NCI-H2171 treated with DMSO at 0.1 percent for 48 hours (cell line): ENCODE results near the gene IL17D.
A peak's percentile ranks its signal among the peaks of the same experiment; 100 is the strongest.

Source experiments
- DNase-seq: peaks from one replicate; lab custom pipeline; 2025; lab: John Stamatoyannopoulos, UW

The IL17D gene

DNA sequence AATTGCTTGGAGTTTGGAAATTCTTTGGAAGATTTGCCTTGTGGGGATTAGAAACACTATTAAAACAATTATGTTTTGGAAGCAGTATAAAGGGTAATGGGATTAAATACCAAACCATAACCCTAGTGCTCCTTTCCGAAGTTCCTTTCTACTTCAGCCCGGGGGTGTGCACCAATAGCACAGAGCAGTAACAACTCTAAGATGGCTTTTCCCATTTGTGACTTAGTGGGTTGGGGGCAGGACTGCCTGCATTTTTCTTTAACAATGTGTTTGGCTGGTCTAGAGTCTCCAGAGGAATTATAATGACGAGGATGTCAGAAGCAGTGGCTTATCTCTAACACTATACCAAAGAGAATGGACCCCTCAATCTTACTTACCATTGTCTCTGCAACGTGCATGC, 11.9 kb upstream of the IL17D start:
- DNase-seq = no peak

DNA sequence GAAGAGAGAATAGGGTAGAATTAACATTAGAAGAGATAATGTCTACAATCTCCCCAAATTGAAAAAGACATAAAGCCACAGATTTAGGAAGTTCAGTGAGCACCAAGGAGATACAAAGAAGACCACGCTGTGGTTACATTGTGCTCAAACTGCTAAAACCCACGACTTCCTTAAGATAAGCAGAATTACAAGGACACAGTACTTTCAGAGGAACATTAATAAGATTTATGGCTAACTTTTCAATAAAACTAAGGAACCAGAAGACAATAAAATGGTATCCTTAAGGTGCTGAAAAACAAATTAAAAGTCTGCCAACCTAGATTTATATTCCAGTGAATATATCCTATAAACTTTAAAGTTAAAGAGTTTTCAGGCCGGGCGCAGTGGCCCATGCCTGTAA, 7.4 kb upstream of the IL17D start:
- no peak for DNase-seq

GRCh38 chr13:20699715-20700114, 3.8 kb upstream of the IL17D start:
- DNase-seq = no peak

DNA sequence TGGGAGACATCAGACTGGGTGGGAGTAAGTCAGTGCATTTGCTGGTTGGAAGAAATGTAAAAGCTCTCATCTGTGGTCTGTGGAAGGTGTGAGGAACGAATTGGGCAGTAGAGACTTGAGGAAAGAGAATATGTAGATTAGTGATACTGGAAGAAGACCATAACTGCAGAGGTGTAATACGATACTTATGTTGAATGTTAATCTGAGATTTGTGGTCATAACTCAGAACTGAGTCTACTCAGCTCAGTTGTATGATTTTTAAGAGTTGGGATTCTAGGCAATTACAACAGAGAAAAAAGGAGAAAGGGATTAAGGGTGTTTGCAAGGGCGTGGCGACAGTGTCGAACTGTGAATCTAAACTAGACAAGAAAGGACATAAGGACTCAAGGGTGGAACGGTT, 3.2 kb upstream of the IL17D start:
- DNase-seq = no peak

DNA sequence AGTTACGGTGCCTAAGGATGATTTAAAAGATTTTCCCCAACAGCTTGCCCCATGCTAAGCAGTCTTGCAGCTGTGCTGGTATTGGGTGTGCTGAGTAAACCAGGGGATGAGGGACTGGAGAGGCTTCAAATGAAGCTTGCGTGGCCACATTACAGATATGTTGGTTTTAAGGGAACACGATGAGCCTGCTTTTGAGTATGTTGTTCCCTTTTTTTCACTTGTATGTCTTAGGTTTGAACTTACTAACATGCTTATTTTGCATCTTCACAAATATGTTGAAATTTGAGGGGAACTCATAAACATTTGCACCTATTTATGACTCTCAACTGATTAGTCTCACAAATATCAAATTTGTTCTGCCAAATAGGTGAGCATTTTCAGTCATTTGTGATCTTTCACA, 2.0 kb upstream of the IL17D start:
- no peak for DNase-seq

DNA sequence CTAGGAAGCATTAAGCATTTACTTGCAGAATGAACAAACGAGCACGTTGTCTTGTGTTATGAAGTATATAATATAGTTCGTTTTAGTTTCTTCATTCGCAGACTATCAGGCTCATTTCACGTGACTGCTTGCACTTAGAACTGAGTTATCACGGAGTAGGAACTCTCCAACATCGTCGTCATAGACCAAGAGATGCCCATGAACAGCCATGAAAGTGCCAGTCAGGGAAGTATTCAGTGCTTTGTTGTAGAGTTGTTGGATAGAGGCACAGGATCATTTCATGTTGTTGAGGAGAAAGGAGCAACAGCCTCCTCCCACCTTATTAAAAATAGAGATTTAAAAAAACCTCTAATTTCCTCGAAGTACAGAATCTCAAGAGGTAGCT, 977 bp upstream of the IL17D start:
- DNase-seq = no peak

- peak; percentile 63 for DNase-seq
Measured at GRCh38 chr13:20703780-20704458, 420 bp downstream of the IL17D start.

GRCh38 chr13:20704459-20705069, 1.1 kb downstream of the IL17D start:
- no peak for DNase-seq

DNA sequence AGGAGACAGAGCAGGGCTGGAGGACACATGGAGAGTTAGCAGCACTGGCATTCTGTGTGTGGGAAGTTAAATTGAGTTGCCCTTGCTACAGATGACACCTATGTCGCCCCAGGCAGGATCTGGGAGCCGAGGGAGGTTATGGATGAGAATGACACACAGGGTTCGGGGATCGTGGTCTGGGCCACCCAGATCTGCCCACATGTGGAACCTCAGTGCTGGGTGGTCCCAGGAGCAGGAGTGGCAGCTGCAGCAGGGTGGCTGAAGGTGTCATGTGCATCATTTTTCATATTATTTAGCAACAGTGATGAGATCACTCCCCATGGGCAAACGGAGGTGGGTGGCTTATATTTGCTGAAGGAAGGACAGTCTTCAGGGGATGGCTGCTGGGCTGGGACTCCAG, 3.2 kb downstream of the IL17D start:
- no peak for DNase-seq

- no peak for DNase-seq
Measured at GRCh38 chr13:20708216-20708615, 4.7 kb downstream of the IL17D start.

DNA sequence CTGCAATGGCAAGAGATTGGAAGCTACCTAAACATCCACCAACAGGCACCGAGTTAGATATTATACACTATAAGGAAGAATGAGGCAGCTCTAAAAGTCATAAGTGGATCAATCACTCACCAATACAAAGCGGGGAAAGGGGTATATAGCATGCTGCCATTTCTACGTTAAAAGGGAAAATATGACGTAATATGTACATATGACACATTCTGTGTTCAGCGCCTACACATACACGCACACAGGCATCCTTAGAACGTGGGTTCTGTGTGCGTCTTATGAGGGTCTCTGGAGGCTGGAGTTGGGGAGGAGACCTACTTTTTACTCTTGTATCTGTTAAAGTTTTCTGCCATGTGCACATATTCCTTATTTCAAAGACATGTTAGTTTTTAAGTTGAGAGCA, 5.9 kb downstream of the IL17D start:
- no peak for DNase-seq

GRCh38 chr13:20709782-20710181, 6.3 kb downstream of the IL17D start:
- no peak for DNase-seq

DNA sequence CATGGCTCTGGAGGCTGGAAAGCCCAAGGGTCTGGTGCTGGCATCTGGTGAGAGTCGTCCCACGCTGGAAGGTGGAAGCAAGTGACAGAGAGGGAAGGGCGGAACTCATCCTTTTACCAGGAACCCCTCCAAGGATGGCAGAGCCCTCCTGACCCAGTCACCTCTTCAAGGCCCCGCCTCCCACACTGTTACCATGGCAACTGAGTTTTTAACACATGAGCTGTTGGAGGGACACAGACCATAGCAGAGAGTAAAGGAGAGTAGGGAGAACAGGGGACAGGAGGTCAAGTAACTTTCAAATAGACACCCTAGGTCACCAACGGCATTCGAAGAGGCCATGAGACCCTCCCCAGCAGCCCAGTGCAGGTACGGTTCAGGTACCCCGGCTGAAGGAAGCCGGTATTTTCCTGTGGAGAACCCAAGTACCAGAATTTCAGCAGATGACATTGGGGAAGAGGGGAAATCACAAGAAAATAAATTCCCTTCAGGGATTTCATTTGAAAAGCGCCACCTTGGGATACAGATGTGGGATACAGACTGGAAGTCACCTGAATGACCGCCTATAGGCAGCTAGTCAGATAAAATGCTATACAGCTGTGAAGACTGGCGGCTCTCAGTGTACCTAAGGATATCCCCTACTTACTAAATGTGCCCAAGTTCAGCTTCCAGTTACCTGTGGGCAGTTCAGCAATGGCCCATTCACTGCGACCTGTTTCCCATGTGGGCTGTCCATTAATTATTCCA, 8.0 kb downstream of the IL17D start:
- no peak for DNase-seq

- no peak for DNase-seq
Measured at GRCh38 chr13:20713014-20713376, 9.5 kb downstream of the IL17D start.

DNA sequence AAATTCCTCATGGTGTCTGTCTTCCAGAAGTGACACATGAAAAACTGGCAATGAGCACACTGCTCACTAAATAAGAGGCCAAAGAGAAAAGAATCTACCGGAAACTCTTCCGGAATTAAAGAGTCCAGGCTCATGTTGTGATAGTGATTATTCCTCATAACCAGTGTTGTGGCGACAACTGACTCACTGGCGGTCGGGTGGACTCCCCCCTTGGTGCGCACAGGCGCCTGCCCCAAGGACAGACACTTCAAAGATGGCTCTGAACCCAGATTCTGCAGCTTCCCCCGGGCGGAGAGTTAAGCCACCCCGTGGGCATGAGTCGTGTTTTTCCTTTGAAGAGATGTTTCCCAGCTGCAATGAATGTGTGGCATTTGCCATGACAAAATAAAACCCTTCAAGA, 10.3 kb downstream of the IL17D start:
- no peak for DNase-seq

DNA sequence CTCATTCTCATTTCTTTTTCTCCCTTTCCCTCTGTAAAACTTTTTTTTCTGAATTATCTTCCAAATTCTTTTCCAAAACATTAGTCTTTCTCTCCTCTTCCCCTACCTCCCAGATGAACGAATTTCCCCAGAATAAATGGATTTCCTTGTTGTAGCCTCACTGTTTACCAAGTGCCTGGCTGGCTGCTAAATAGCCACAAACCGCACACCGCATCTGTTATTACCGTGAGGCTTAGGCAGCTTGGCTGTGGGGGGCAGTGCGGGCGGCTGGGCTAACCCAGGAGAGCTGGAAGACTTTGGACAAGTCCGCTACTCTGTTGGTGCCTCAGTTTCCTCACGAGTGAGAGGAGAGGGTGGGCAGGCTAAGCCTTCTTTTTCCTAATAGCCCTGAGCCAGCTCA, 10.7 kb downstream of the IL17D start:
- no peak for DNase-seq

- no peak for DNase-seq
Measured at GRCh38 chr13:20714563-20715329, 11.2 kb downstream of the IL17D start.

- DNase-seq = no peak
Measured at GRCh38 chr13:20715330-20715712, 11.8 kb downstream of the IL17D start.

DNA sequence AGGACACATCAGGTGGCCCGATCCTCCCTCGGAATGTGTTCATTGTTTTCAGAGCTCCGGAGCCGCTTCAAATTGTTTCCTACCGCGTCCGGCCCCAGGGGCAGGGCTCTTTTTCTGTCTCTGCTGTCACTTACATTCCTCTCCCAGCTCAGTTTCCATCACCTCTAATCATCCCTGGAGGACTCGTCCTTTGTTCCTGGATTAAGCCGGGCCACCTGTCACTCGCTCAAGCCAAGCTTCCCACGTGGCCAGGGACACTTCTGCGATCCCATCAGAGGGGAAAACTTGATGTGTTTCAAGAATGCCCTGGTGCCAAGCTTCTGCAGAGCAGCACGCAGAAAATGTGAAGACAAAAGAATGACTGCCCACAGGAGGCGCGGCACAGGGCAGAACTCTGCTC, 13.5 kb downstream of the IL17D start:
- DNase-seq = peak; percentile 27

GRCh38 chr13:20717581-20718542, 14.4 kb downstream of the IL17D start:
- DNase-seq = no peak

GRCh38 chr13:20718958-20719566, 15.6 kb downstream of the IL17D start:
- DNase-seq = no peak
